ENCODE data around the gene HSD11B2. TPM values are rescaled to one million over a fixed set of nuclear protein-coding genes. Genes with fewer than 3 reads are reported as not detected.
A peak's percentile ranks its signal among the peaks of the same experiment; 100 is the strongest.

Gene HSD11B2
- total and polyA plus RNA-seq, 5 donors from 2014 or later, result not detected

- Histone ChIP-seq H3K36me3 (ENCODE audit: control insufficient read depth, insufficient read depth, low read length) (no peaks in the 10 kb centered on the region), H3K27ac (ENCODE audit: insufficient read depth, low read length, poor library complexity, severe bottlenecking) (no peak overlapping the region), H3K4me3 (ENCODE audit: low read depth, low read length) (no peak overlapping the region), H3K9me3 (ENCODE audit: control insufficient read depth in 2 of 2, low read length in 2 of 2) (no peaks in the 10 kb centered on the region), H3K4me1 (ENCODE audit: control insufficient read depth, insufficient read depth, low read length, poor library complexity, severe bottlenecking) (peaks cover 18% of the 10 kb centered on the region), H3K27me3 (ENCODE audit: control insufficient read depth, insufficient read depth, low read length) (no peaks in the 10 kb centered on the region)
- Mint-ChIP-seq H3K36me3 (no peaks in the 10 kb centered on the region), H3K27me3 (peaks cover 48% of the 10 kb centered on the region), H3K27ac (no peak overlapping the region), H3K4me1 (peaks cover 0 to 18% (median 3%) of the 10 kb centered on the region in 4 donors), H3K4me3 (peak overlapping the region in 3 of 4 donors; percentile 31 to 62 (median 56)), H3K9me3 (peaks cover 0 to 1% (median 0%) of the 10 kb centered on the region in 7 donors)
- DNase-seq (no peak), ATAC-seq (ENCODE audit: low read depth in 2 of 2) (no peak)
Measured at GRCh38 chr16:67394155-67395104, 36.5 kb upstream of the HSD11B2 start.

GRCh38 chr16:67395105-67395457 lies 35.8 kb upstream of the HSD11B2 start:
- Histone ChIP-seq H3K27ac (ENCODE audit: insufficient read depth, low read length, poor library complexity, severe bottlenecking) (no peak overlapping the region), H3K36me3 (ENCODE audit: control insufficient read depth, insufficient read depth, low read length) (no peaks in the 10 kb centered on the region), H3K9me3 (ENCODE audit: control insufficient read depth in 2 of 2, low read length in 2 of 2) (no peaks in the 10 kb centered on the region), H3K4me1 (ENCODE audit: control insufficient read depth, insufficient read depth, low read length, poor library complexity, severe bottlenecking) (peaks cover 18% of the 10 kb centered on the region), H3K4me3 (ENCODE audit: low read depth, low read length) (no peak overlapping the region), H3K27me3 (ENCODE audit: control insufficient read depth, insufficient read depth, low read length) (no peaks in the 10 kb centered on the region)
- no peak for DNase-seq
- no peak overlapping the region for H3K27ac Mint-ChIP-seq
- peaks cover 42% of the 10 kb centered on the region for H3K27me3 Mint-ChIP-seq
- ATAC-seq (ENCODE audit: low read depth in 2 of 2), result no peak
- peaks cover 0 to 18% (median 3%) of the 10 kb centered on the region in 4 donors for H3K4me1 Mint-ChIP-seq
- H3K36me3 Mint-ChIP-seq, result no peaks in the 10 kb centered on the region
- H3K9me3 Mint-ChIP-seq, result peaks cover 0 to 1% (median 0%) of the 10 kb centered on the region in 7 donors
- no peak overlapping the region for H3K4me3 Mint-ChIP-seq

- Histone ChIP-seq H3K4me3 (ENCODE audit: low read depth, low read length) (no peak overlapping the region), H3K27me3 (ENCODE audit: control insufficient read depth, insufficient read depth, low read length) (no peaks in the 10 kb centered on the region), H3K4me1 (ENCODE audit: control insufficient read depth, insufficient read depth, low read length, poor library complexity, severe bottlenecking) (peaks cover 18% of the 10 kb centered on the region), H3K9me3 (ENCODE audit: control insufficient read depth in 2 of 2, low read length in 2 of 2) (no peaks in the 10 kb centered on the region), H3K36me3 (ENCODE audit: control insufficient read depth, insufficient read depth, low read length) (no peaks in the 10 kb centered on the region), H3K27ac (ENCODE audit: insufficient read depth, low read length, poor library complexity, severe bottlenecking) (no peak overlapping the region)
- Mint-ChIP-seq H3K4me1 (peaks cover 0 to 18% (median 3%) of the 10 kb centered on the region in 4 donors), H3K27me3 (peaks cover 39% of the 10 kb centered on the region), H3K27ac (no peak overlapping the region), H3K36me3 (no peaks in the 10 kb centered on the region), H3K4me3 (no peak overlapping the region), H3K9me3 (peaks cover 0 to 1% (median 0%) of the 10 kb centered on the region in 7 donors)
- no peak for ATAC-seq (ENCODE audit: low read depth in 2 of 2)
- DNase-seq, result no peak
Measured at GRCh38 chr16:67395458-67396158, 35.3 kb upstream of the HSD11B2 start.

- Mint-ChIP-seq H3K9me3 (peaks cover 0 to 1% (median 0%) of the 10 kb centered on the region in 7 donors), H3K36me3 (no peaks in the 10 kb centered on the region), H3K4me3 (no peak overlapping the region), H3K4me1 (peaks cover 0 to 17% (median 3%) of the 10 kb centered on the region in 4 donors), H3K27me3 (peaks cover 39% of the 10 kb centered on the region), H3K27ac (no peak overlapping the region)
- no peaks in the 10 kb centered on the region for H3K36me3 ChIP-seq (ENCODE audit: control insufficient read depth, insufficient read depth, low read length)
- H3K9me3 ChIP-seq (ENCODE audit: control insufficient read depth in 2 of 2, low read length in 2 of 2), result no peaks in the 10 kb centered on the region
- no peak overlapping the region for H3K4me3 ChIP-seq (ENCODE audit: low read depth, low read length)
- H3K4me1 ChIP-seq (ENCODE audit: control insufficient read depth, insufficient read depth, low read length, poor library complexity, severe bottlenecking), result peaks cover 18% of the 10 kb centered on the region
- H3K27me3 ChIP-seq (ENCODE audit: control insufficient read depth, insufficient read depth, low read length), result no peaks in the 10 kb centered on the region
- H3K27ac ChIP-seq (ENCODE audit: insufficient read depth, low read length, poor library complexity, severe bottlenecking), result no peak overlapping the region
- no peak for ATAC-seq (ENCODE audit: low read depth in 2 of 2)
- no peak for DNase-seq
Measured at GRCh38 chr16:67396159-67397035, 34.5 kb upstream of the HSD11B2 start.

GRCh38 chr16:67397036-67397801 lies 33.7 kb upstream of the HSD11B2 start:
- no peak for ATAC-seq (ENCODE audit: low read depth in 2 of 2)
- Mint-ChIP-seq H3K36me3 (no peaks in the 10 kb centered on the region), H3K27me3 (peaks cover 32% of the 10 kb centered on the region), H3K4me1 (peaks cover 0 to 14% (median 3%) of the 10 kb centered on the region in 4 donors), H3K4me3 (peak overlapping the region in 1 of 4 donors; percentile 47), H3K9me3 (peaks cover 0 to 1% (median 0%) of the 10 kb centered on the region in 7 donors), H3K27ac (no peak overlapping the region)
- DNase-seq, result no peak
- H3K27me3 ChIP-seq (ENCODE audit: control insufficient read depth, insufficient read depth, low read length), result no peaks in the 10 kb centered on the region
- no peaks in the 10 kb centered on the region for H3K36me3 ChIP-seq (ENCODE audit: control insufficient read depth, insufficient read depth, low read length)
- no peak overlapping the region for H3K27ac ChIP-seq (ENCODE audit: insufficient read depth, low read length, poor library complexity, severe bottlenecking)
- no peaks in the 10 kb centered on the region for H3K9me3 ChIP-seq (ENCODE audit: control insufficient read depth in 2 of 2, low read length in 2 of 2)
- H3K4me3 ChIP-seq (ENCODE audit: low read depth, low read length), result no peak overlapping the region
- H3K4me1 ChIP-seq (ENCODE audit: control insufficient read depth, insufficient read depth, low read length, poor library complexity, severe bottlenecking), result peaks cover 18% of the 10 kb centered on the region

- H3K4me3 Mint-ChIP-seq, result no peak overlapping the region
Measured at GRCh38 chr16:67397812-67398545, 32.9 kb upstream of the HSD11B2 start.

More at GRCh38 chr16:67397812-67398545, 32.9 kb upstream of the HSD11B2 start:
- H3K36me3 ChIP-seq (ENCODE audit: control insufficient read depth, insufficient read depth, low read length), result no peaks in the 10 kb centered on the region
- no peak overlapping the region for H3K4me3 ChIP-seq (ENCODE audit: low read depth, low read length)
- Mint-ChIP-seq H3K9me3 (no peaks in the 10 kb centered on the region), H3K36me3 (no peaks in the 10 kb centered on the region), H3K27ac (no peak overlapping the region), H3K27me3 (peaks cover 30% of the 10 kb centered on the region), H3K4me1 (peaks cover 0 to 14% (median 3%) of the 10 kb centered on the region in 4 donors)
- no peak for DNase-seq
- H3K27ac ChIP-seq (ENCODE audit: insufficient read depth, low read length, poor library complexity, severe bottlenecking), result no peak overlapping the region
- ATAC-seq (ENCODE audit: low read depth in 2 of 2), result no peak
- peaks cover 18% of the 10 kb centered on the region for H3K4me1 ChIP-seq (ENCODE audit: control insufficient read depth, insufficient read depth, low read length, poor library complexity, severe bottlenecking)
- H3K9me3 ChIP-seq (ENCODE audit: control insufficient read depth in 2 of 2, low read length in 2 of 2), result no peaks in the 10 kb centered on the region
- no peaks in the 10 kb centered on the region for H3K27me3 ChIP-seq (ENCODE audit: control insufficient read depth, insufficient read depth, low read length)
